GM10248 (cell line): ENCODE data around the gene CDR2L.
"Not testable (repeated sequence)": the region's sequence is repeated elsewhere in the genome, so short reads cannot be mapped to it uniquely, and the experiment has no call there.

Experiments used
- CTCF ChIA-PET: fragments of 300-600 bp; sonication (Branson Sonifier 250); formaldehyde crosslinking; extraction: SDS; loops from one replicate; lab custom pipeline; 2021; ENCODE audit warnings: antibody characterized with exemption; lab: Yijun Ruan, JAX
- POLR2A ChIA-PET: fragments of 350-650 bp; sonication (Branson Sonifier 250); formaldehyde crosslinking; extraction: SDS; loops from one replicate; lab custom pipeline; 2020; ENCODE audit warnings: antibody characterized with exemption; lab: Yijun Ruan, JAX
- DNase-seq: peaks from one replicate; pipeline ENCODE4 v3.0.0; 2012; ENCODE audit errors: extremely low spot score
- TF ChIP-seq, protein P1 (sequence below): IDR thresholded peaks from 2 replicates; pipeline ENCODE4 v1.5.1; 2012; ENCODE audit warnings: mild to moderate bottlenecking, low read depth; ENCODE audit errors: extremely low read depth, missing control alignments, control extremely low read depth

CDR2L gene

DNA sequence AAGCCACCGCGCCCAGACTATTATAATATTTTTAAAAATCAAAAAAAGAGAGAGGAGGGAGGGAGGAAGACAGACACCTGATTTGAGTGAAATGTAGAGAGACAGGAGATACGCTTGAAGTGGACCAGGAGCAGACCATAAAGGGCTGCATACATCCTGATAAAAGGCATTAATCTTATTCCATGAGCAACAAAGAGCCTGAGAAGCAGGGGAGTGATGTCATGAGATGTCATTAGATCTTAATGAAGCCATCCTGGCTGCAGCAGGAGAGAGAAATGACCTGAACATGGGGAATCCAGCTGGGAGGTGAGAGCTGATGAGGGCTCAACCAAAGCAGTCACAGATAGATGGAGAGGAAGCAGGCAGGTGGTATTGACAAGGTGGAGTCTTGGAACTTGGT is 9.6 kb upstream of the CDR2L start:
- TF ChIP-seq, protein P1, sequence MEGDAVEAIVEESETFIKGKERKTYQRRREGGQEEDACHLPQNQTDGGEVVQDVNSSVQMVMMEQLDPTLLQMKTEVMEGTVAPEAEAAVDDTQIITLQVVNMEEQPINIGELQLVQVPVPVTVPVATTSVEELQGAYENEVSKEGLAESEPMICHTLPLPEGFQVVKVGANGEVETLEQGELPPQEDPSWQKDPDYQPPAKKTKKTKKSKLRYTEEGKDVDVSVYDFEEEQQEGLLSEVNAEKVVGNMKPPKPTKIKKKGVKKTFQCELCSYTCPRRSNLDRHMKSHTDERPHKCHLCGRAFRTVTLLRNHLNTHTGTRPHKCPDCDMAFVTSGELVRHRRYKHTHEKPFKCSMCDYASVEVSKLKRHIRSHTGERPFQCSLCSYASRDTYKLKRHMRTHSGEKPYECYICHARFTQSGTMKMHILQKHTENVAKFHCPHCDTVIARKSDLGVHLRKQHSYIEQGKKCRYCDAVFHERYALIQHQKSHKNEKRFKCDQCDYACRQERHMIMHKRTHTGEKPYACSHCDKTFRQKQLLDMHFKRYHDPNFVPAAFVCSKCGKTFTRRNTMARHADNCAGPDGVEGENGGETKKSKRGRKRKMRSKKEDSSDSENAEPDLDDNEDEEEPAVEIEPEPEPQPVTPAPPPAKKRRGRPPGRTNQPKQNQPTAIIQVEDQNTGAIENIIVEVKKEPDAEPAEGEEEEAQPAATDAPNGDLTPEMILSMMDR, result no peak
- ChIA-PET POLR2A (no interaction called here), CTCF (interaction anchor here (1.2 to 12.8 kb wide), 4 partner anchors 10 to 35 kb away, joined by 3 to 148 read pairs (median 8); partner anchors contain the start of gene MRPL58)
- DNase-seq, result no peak

DNA sequence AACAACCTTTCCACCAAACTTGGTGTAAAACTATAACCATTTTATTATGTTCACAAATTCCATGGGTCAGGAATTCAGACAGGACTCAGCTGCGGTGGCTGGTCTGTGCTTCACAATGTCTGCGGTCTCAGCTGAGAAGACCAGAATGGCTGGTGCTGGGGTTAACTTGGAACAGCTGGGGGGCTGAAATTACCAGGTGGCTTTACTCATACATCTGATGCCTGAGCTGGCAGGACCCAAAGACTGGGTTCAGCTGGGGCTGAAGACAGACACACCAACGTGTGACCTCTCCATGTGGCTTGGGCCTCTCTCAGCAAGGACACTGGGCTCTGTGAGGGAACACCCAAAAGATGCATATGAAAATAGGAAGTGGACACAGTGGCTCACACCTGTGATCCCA is 9.2 kb upstream of the CDR2L start:
- CTCF ChIA-PET, result interaction anchor here (1.4 to 12.8 kb wide), 2 partner anchors 10 to 16 kb away, joined by 3 to 148 read pairs; no protein-coding TSS in a partner anchor

DNA sequence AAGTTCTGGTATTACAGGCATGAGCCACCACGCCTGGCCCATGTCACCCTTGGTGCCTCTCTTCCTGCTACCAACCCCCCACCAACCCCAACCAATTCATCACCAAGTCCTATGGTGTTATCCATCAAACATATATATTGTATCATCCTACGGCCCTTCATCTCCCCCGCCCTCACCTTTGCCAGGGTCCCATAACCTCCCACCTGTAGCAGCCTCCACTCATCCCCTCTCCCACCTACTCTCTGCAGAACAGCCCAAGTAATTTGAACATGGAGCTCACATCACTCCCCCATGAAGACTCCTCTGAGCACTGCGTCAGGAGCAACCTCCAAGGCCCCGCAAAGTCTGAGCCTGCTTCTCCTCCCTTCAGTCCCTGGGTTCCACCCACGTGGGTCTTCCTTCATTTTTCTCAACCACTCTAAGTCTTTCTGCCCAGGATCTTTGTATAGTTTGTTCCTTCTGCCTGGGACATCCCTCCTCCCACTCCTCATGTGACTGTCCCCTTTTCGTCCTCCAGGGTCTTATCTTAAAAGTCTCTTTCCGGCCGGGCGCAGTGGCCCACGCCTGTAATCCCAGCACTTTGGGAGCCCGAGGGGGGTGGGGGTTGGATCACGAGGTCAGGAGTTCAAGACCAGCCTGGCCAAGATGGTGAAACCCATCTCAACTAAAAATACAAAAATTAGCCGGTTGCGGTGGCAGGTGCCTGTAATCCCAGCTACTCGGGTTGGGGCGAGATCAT is 7.9 kb upstream of the CDR2L start:
- TF ChIP-seq, protein P1, result no peak
- no peak for DNase-seq
- CTCF ChIA-PET, result interaction anchor here (0.6 to 12.8 kb wide), 2 partner anchors 17 to 222 kb away, joined by 3 to 148 read pairs; no protein-coding TSS in a partner anchor
- POLR2A ChIA-PET, result no interaction called here

More for the DNA sequence above, 9.2 kb upstream of the CDR2L start:
- POLR2A ChIA-PET, result no interaction called here
- DNase-seq, result no peak
- TF ChIP-seq, protein P1, result no peak

DNA sequence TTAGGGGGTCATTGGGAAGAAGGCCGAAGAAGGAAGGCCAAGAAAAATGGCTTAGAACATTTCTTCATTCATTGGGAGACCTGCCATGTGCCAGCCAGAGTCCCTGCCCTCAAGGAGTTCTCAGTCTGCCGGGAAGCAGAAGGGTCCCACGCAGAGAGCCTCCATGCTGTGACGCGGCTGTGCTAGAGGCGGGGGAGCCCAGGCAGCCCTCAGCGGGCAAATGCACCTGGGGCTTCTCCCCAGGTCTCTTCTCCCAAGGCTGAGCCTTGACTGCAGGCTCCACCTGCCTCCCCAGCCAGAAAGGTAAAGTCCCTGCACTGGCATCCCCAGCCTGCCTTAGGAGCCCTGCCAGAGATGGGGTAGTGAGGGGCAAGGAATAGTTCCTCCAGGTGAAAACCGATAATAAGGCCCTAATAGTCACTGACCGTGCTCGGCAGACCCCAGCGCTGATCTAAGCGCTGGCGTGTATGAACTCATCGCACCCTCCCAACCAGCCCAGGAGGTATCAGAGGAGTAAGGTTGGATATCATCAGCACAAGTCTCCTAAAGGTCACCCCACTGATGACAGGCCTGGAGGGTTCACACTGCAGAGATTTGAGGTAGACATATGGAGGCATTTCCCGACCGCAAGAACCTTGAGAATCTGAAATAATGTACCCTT is 6.0 kb upstream of the CDR2L start:
- TF ChIP-seq, protein P1, result no peak
- DNase-seq, result no peak
- ChIA-PET POLR2A (no interaction called here), CTCF (interaction anchor here (12.8 kb wide), 1 partner anchor 19 kb away, joined by 148 read pairs; no protein-coding TSS in a partner anchor)

DNA sequence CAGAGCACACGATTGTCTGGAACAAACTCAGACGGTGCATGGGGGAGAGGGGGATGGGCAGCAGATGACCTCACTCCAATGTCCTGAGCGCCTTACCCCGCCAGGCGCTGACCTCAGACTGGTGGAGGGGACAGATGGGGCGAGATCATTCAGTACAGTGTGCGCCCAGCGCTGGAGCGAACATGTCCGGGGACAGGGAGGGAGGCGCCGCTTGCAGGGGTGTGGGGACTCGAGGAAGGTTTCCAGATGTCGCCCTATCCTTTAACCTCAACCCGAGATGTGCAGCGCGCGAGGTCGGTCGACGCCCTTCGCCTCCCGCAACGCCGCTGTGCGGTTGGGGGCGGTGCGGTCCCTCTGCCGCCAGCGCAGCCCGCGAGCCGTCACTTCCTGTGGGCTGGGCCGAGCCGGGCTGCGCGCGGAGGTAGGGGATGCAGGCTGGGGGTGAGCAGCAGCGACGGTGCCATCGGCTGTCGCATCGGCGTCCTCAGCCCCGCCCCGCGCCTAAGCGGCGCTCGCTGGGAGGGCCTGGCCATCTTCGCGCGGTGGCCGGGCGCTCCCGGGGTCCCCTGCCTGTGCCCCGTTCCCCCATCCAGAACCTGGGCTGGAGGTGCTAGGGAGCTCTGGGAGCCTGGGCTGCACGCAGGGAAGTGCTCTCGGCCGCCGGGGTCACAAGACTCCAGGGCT is 5.3 kb upstream of the CDR2L start:
- POLR2A ChIA-PET, result no interaction called here
- DNase-seq, result peak; percentile 75
- TF ChIP-seq, protein P1, result no peak
- CTCF ChIA-PET, result interaction anchor here (0.7 to 1.9 kb wide), 5 partner anchors 11 to 219 kb away, joined by 3 to 15 read pairs (median 3); partner anchors contain the start of gene MRPL58

DNA sequence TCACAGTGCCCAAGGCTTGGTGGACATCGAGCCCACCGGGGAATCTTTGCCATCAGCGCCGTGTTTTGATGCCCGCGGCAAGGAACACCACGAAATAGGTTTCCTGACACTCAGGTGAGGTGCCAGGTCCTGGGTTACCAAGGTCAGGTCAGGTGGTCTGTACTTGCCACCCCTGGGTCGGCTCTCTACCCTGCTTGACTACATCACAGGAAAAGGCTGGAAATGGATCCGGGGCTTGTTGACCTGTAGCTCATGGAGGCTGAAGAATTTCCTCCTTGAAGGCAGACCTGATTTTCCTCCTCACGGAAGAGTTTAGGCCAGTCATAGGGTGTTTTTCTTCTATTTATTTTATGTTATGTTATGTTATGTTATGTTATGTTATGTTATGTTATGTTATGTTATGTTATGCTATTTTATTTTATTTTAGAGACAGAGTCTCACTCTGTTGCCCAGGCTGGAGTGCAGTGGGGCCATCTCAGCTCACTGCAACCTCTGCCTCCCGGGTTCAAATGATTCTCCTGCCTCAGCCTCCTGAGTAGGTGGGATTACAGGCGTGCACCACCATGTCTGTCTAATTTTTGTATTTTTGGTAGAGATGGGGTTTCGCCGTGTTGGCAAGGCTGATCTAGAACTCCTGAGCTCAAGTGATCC is 4.6 kb upstream of the CDR2L start:
- DNase-seq, POLR2A ChIA-PET: not testable (repeated sequence)
- CTCF ChIA-PET, result interaction anchor here (0.7 to 1.9 kb wide), 5 partner anchors 12 to 219 kb away, joined by 3 to 15 read pairs (median 3); partner anchors contain the start of gene MRPL58
